Endodermal cell (in vitro differentiated cells): ENCODE results near the gene RERE. TPM values are rescaled to one million over a fixed set of nuclear protein-coding genes. Genes with fewer than 3 reads are reported as not detected.
A peak's percentile ranks its signal among the peaks of the same experiment; 100 is the strongest.

ENCODE experiments used
- DNase-seq: peaks from one replicate; pipeline ENCODE4 v3.0.0-alpha.2; 2017
- H3K27ac ChIP-seq: 2 replicates; pipeline ENCODE4 v1.5.1; 2013; ENCODE audit warnings: mild to moderate bottlenecking, low read depth, low read length, moderate library complexity
- H3K27me3 ChIP-seq: 2 replicates; pipeline ENCODE4 v1.6.1; 2013; ENCODE audit warnings: mild to moderate bottlenecking, low read length, moderate library complexity; ENCODE audit not compliant: insufficient read depth, control insufficient read depth, poor library complexity, severe bottlenecking
- H3K36me3 ChIP-seq: 2 replicates; pipeline ENCODE4 v1.7.0; 2013; ENCODE audit warnings: mild to moderate bottlenecking, low read length, moderate library complexity; ENCODE audit not compliant: control insufficient read depth, insufficient read depth
- H3K4me1 ChIP-seq: one replicate; pipeline ENCODE4 v1.7.0; 2013; ENCODE audit warnings: low read length; ENCODE audit not compliant: control insufficient read depth, insufficient read depth
- H3K4me3 ChIP-seq: 2 replicates; pipeline ENCODE4 v1.5.1; 2013; ENCODE audit warnings: mild to moderate bottlenecking, low read length, moderate library complexity
- H3K9ac ChIP-seq: 2 replicates; pipeline ENCODE4 v1.6.1; 2013; ENCODE audit warnings: mild to moderate bottlenecking, low read length, moderate library complexity; ENCODE audit not compliant: poor library complexity, severe bottlenecking; ENCODE audit errors: extremely low read depth
- H3K9me3 ChIP-seq: 2 replicates; pipeline ENCODE4 v1.6.1; 2013; ENCODE audit warnings: mild to moderate bottlenecking, low read length, moderate library complexity; ENCODE audit not compliant: control insufficient read depth
- H3K27ac Mint-ChIP-seq: 2 replicates; pipeline ENCODE4 v1.8.0; 2020; ENCODE audit warnings: mixed read lengths
- H3K27me3 Mint-ChIP-seq: 2 replicates; pipeline ENCODE4 v1.8.0; 2021; ENCODE audit warnings: mild to moderate bottlenecking, mixed read lengths; ENCODE audit not compliant: insufficient read depth
- H3K36me3 Mint-ChIP-seq: 2 replicates; pipeline ENCODE4 v1.8.0; 2020; ENCODE audit warnings: low read depth, mixed read lengths
- H3K4me1 Mint-ChIP-seq: 2 replicates; pipeline ENCODE4 v1.8.0; 2020; ENCODE audit warnings: mixed read lengths
- H3K4me3 Mint-ChIP-seq: 2 replicates; pipeline ENCODE4 v1.8.0; 2020; ENCODE audit warnings: mild to moderate bottlenecking, moderate library complexity, mixed read lengths
- H3K9me3 Mint-ChIP-seq: 2 replicates; pipeline ENCODE4 v1.8.0; 2020; ENCODE audit warnings: mild to moderate bottlenecking, mixed read lengths
- CTCF ChIP-seq: fragments of 200-600 bp; sonication (generic); conservative IDR thresholded peaks from 2 replicates; pipeline ENCODE4 v1.5.0; 2021; ENCODE audit warnings: antibody characterized with exemption, mild to moderate bottlenecking
- WGBS, 2 experiments: methylation state at CpG; one replicate each; pipeline versions ENCODE4 v1.1.5 to v1.1.7; 2013; ENCODE audit warnings: missing lambda C conversion rate in 2 of 2, mixed read lengths in 1 of 2; ENCODE audit not compliant: insufficient coverage in 1 of 2, insufficient read length in 1 of 2; 5-methylcytosine and 5-hydroxymethylcytosine counted together
- total RNA-seq, 2 donors: library from RNA; stranded (reverse); fragmentation: NEBNext Ultra II Directional in 1 of 2; extraction: Animal tissue kit (Norgen Biotek cat#: 25700) in 1 of 2; gene quantifications; 2 replicates in 1 of 2; 3 replicates in 1 of 2; pipeline ENCODE4 v1.2.1, GENCODE V29; 2021

The RERE gene
- total RNA-seq, 2 donors from 2014 or later: 159 to 179 TPM

- Histone ChIP-seq H3K27ac (peak overlapping the region; percentile 46), H3K9me3 (no peaks in the 10 kb centered on the region), H3K4me1 (peaks cover 11% of the 10 kb centered on the region), H3K4me3 (no peak overlapping the region), H3K27me3 (no peaks in the 10 kb centered on the region), H3K36me3 (peaks cover 47% of the 10 kb centered on the region), H3K9ac (no peak overlapping the region)
- no peak for TF ChIP-seq CTCF
- Mint-ChIP-seq H3K4me1 (peaks cover 34% of the 10 kb centered on the region), H3K4me3 (no peak overlapping the region), H3K9me3 (no peaks in the 10 kb centered on the region), H3K27ac (peak overlapping the region; percentile 3), H3K27me3 (no peaks in the 10 kb centered on the region), H3K36me3 (peaks cover 11% of the 10 kb centered on the region)
- 83% methylated on average over 2 of the region's 2 CpGs; no CpG with 5 or more reads in 1 of the 2 experiments for WGBS, 2 experiments
- DNase-seq: no peak
Measured at GRCh38 chr1:8395433-8395866, 422.0 kb downstream of the RERE start.

DNA sequence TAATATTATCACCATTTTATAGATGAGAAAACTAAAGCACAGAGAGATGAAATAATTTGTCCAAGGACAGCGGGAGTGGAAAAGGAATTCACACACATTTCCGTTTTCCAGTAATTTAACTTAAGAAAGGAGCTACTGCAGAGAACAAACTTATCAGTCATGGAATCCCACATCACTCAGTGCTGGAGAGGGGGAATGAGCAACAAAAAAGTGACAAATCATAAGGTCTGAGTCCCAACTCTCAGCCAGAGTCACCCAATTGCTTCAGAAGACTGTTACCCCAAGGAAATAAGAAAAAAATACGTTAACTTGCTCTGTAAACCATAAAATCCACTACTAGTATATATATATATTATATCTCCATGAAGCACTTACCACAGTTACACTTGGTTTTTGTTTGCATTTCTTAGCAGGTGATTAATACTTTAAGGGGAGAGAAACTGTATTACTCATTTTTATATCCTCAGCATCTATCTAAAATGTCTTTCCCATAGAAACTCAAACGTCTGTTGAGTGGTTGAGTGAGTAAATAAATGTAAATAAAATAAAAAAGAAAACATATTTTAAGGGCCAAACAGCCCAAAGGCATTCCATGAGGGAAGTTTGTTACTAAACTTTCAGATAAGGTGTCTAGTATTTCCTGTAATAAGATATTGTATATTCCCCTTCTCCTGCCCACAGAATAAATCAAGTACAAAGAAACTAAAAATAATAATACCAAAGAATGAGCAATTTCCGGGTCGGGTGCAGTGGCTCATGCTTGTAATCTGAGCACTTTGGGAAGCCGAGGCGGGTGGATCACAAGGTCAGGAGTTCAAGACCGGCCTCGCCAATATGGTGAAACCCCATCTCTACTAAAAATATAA, 422.8 kb downstream of the RERE start:
- no peak overlapping the region for H3K4me3 ChIP-seq
- Mint-ChIP-seq H3K9me3 (no peaks in the 10 kb centered on the region), H3K4me1 (peaks cover 34% of the 10 kb centered on the region), H3K36me3 (peaks cover 14% of the 10 kb centered on the region), H3K27me3 (no peaks in the 10 kb centered on the region), H3K27ac (no peak overlapping the region), H3K4me3 (no peak overlapping the region)
- TF ChIP-seq CTCF: no peak
- H3K36me3 ChIP-seq: peaks cover 44% of the 10 kb centered on the region
- no peak overlapping the region for H3K9ac ChIP-seq
- H3K27me3 ChIP-seq: no peaks in the 10 kb centered on the region
- H3K27ac ChIP-seq: no peak overlapping the region
- DNase-seq: no peak
- WGBS, 2 experiments: 92 to 95% methylated on average over 6 to 9 of the region's 10 CpGs
- no peaks in the 10 kb centered on the region for H3K9me3 ChIP-seq
- H3K4me1 ChIP-seq: peaks cover 11% of the 10 kb centered on the region

DNA sequence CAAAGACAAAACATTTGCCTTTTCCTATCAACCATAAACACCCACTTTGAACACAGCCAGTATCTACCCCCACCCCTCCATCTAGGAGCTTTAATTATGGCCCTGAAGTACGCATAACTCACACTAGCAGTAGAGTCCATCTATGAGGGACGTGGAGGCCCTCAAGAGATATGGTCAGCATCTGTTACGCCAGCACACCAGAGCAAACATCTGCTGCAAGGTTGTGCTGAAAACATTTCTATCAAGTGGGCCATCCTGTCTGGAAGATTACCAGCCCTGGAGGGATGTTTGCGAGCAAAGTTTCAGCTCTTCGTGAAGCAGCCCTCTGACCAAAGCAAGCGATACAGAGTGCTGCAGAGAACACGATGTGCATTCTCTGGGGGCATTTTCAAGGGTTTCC, 424.9 kb downstream of the RERE start:
- peaks cover 8% of the 10 kb centered on the region for H3K4me1 ChIP-seq
- peaks cover 43% of the 10 kb centered on the region for H3K36me3 ChIP-seq
- peaks cover 25% of the 10 kb centered on the region for H3K36me3 Mint-ChIP-seq
- H3K9me3 ChIP-seq: no peaks in the 10 kb centered on the region
- H3K4me1 Mint-ChIP-seq: peaks cover 25% of the 10 kb centered on the region
- no peak overlapping the region for H3K27ac ChIP-seq
- H3K4me3 ChIP-seq: no peak overlapping the region
- H3K27ac Mint-ChIP-seq: no peak overlapping the region
- no peak overlapping the region for H3K9ac ChIP-seq
- no peak overlapping the region for H3K4me3 Mint-ChIP-seq
- 96% methylated on average over 7 of the region's 7 CpGs for WGBS, 2 experiments
- DNase-seq: no peak
- no peaks in the 10 kb centered on the region for H3K9me3 Mint-ChIP-seq
- H3K27me3 ChIP-seq: no peaks in the 10 kb centered on the region
- no peak for TF ChIP-seq CTCF
- H3K27me3 Mint-ChIP-seq: no peaks in the 10 kb centered on the region
